Measurements from ENCODE around the gene GPATCH1.

GRCh38 chr19:33174186-33174585 lies 93.2 kb downstream of the GPATCH1 start:
- TF ChIP-seq, protein P1, sequence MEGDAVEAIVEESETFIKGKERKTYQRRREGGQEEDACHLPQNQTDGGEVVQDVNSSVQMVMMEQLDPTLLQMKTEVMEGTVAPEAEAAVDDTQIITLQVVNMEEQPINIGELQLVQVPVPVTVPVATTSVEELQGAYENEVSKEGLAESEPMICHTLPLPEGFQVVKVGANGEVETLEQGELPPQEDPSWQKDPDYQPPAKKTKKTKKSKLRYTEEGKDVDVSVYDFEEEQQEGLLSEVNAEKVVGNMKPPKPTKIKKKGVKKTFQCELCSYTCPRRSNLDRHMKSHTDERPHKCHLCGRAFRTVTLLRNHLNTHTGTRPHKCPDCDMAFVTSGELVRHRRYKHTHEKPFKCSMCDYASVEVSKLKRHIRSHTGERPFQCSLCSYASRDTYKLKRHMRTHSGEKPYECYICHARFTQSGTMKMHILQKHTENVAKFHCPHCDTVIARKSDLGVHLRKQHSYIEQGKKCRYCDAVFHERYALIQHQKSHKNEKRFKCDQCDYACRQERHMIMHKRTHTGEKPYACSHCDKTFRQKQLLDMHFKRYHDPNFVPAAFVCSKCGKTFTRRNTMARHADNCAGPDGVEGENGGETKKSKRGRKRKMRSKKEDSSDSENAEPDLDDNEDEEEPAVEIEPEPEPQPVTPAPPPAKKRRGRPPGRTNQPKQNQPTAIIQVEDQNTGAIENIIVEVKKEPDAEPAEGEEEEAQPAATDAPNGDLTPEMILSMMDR (IDR thresholded peaks at IDR 0.05; ENCODE audit: control extremely low read depth in 1 of 3, insufficient read depth in 1 of 3, low read depth in 1 of 3, low read length in 3 of 3): no peak
- no peak for TF ChIP-seq EP300 (IDR thresholded peaks at IDR 0.05; ENCODE audit: borderline replicate concordance in 1 of 2, low read depth in 2 of 2, low read length in 2 of 2)
- TF ChIP-seq CHD2 (IDR thresholded peaks at IDR 0.05; ENCODE audit: low read length): no peak
- TF ChIP-seq CEBPB (IDR thresholded peaks at IDR 0.05; ENCODE audit: low read depth, low read length): no peak
- no peak for TF ChIP-seq BACH1 (IDR thresholded peaks at IDR 0.05; ENCODE audit: low read length)
- no peak for TF ChIP-seq JUND (IDR thresholded peaks at IDR 0.05; ENCODE audit: low read length)
- no peak for TF ChIP-seq POLR2A (IDR thresholded peaks at IDR 0.05; ENCODE audit: control extremely low read depth in 1 of 2, low read depth in 2 of 2, low read length in 2 of 2)
- TF ChIP-seq POLR2AphosphoS5 (IDR thresholded peaks at IDR 0.05; ENCODE audit: low read depth, low read length): no peak
- no peak for TF ChIP-seq USF2 (IDR thresholded peaks at IDR 0.05; ENCODE audit: low read length)
